Activated CD4-positive, alpha-beta T cell treated with anti-CD3 and anti-CD28 coated beads, Interleukin-2, Interleukin-4, amounts not matched to agents 100 ng/mL and 50 ng/mL, durations not matched to agents 16 hours and 8 hours (primary cell): ENCODE measurements around the gene LCN10.
"Not testable (repeated sequence)": the region's sequence is repeated elsewhere in the genome, so short reads cannot be mapped to it uniquely, and the experiment has no call there.

ENCODE experiments used
- DNase-seq: peaks from one replicate; pipeline ENCODE4 v3.0.0-alpha.2; 2020; ENCODE audit warnings: low spot score

LCN10 gene

DNA sequence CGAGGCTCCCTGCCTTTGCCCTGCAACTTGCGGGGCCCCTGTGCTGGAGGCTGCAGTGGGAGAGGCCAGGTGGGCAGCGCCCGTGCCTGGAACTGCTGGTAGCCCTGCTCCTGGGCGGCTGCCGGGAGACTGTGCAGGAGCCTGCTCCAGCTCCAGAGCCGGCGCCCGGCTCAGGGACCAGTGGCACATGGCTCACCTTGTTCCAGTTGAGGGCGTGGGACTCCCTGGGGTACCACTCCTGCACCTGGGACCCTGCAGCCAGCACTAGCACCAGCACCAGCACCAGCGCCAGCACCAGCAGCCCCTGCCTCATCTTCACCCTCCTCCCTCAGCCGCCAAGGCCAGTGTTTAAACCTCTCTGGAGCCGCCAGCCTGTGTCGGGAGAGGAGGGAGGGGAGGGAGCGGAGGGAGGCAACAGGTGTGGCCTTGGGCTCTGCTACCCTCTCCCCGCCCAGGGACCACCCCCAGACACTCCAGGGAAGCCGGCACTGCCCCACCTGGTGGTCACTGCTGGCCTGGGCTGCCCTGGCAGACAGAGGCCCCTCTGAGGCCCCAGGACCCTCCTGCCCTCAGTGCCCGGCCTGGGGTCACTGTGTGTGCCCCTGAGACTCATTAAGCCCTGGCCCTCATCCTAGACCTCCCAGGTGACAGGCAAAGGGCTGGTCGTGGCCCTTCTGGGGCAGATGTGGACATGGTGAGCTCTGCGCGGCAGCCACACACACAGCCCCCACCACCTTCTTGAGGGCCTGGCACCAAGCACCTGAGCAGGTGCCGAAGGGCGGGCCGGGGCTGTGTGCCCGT, at the start of gene LCN10:
LCN10 (minus strand) TSS at position 350 of the 801 bp plus-strand sequence; CDS start at position 313, 37 bp downstream.
- no peak for DNase-seq

DNA sequence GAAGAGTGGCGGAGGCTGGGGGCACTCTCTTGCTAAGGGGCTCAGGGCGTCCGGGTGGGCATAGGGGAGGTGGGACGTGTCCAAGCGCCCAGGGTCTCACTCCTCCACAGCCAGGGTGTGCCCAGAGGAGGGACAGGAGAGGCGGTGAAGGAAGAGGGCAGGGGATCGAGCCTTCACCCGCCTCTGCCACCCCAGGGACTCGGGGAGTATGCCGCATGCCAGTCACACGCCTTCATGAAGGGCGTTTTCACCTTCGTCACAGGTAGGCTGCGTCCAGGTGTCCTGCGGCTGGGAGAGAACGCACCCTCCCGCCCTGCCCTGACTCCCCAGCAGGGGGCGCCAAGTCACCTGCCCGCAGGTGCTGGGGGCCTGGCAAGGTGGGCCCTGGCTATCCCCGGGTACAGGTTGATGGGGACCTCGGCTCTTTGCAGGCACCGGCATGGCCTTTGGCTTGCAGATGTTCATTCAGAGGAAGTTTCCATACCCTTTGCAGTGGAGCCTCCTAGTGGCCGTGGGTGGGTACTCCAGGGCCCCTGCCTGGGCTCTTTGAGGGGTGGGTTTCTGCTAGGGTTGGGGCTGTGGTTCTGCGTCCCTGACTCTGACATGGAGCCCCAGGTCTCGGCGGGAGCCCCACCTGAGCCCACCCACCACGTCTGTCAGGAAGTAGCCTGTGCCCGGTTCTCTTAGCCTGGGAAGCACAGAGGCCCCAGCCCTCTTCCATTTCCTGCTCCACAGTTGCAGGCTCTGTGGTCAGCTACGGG, 49.0 kb upstream of the LCN10 start:
- peak; percentile 75 for DNase-seq

- peak; percentile 99 for DNase-seq
Observed at GRCh38 chr9:136790640-136791515, 48.1 kb upstream of the LCN10 start, which contains the start of gene TMEM141. TSS of gene TMEM141 (plus strand) at chr9:136791344. CDS start at chr9:136791371, 27 bp downstream.

DNA sequence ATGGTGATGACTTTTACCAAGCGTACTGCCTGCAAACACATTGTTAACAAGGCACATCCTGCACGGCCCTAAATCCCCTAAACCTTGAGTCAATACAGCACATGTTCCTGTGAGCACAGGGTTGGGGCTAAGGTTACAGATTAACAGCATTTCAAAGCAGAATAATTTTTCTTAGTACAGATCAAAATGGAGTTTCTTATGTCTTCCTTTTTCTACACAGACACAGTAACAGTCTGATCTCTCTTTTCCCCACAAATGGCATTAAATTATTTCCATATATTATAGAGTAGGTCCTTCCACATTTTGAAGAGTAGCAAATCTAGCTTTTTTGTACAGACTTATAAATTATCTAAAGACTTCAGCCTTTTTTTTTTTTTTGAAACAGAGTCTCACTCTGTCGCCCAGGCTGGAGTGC, 46.8 kb upstream of the LCN10 start:
- no peak for DNase-seq

- not testable (repeated sequence) for DNase-seq
Observed at GRCh38 chr9:136788644-136789522, 46.1 kb upstream of the LCN10 start.

- peak; percentile 83 for DNase-seq
Observed at GRCh38 chr9:136787690-136788400, 45.1 kb upstream of the LCN10 start.

DNA sequence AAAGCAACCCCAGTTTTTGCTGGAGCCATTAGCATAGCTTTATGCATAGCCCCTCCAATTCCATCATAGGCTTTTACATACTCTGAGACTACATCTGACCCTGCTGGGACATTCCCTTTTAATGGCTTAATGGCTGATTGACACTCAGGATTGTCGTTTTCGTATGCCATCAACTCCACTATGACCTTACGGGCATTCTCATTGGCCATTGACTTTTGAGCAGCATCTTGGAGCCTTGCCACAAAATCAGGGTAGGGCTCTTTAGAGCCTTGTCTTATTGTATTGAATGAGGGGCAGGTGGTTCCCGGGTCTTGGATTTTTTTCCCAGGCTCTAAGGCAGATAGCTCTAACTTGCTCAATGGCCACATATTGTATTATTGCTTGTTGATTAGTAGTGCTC, 44.2 kb upstream of the LCN10 start:
- DNase-seq = not testable (repeated sequence)

DNA sequence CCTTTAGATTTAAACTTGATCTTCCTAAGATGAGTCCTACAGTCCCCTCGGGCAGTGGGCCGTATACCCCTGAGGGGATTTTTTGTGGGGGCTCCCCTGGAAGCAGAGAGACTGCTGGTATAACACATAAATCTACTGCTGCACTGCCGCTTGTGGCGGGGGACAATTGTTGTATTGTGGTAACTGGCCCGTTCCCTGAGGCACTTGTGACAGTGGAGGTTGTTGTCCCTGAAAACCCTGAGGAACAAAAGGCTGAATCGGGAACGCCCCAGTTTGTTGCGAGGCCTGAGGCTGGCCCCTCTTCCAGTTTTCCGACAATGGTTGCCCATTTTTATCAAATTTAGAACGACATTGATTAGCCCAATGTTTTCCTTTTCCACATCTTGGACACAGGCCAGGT, 43.7 kb upstream of the LCN10 start:
- DNase-seq = no peak

GRCh38 chr9:136785565-136786355, 43.0 kb upstream of the LCN10 start:
- not testable (repeated sequence) for DNase-seq

- DNase-seq = no peak
Observed at GRCh38 chr9:136784997-136785361, 42.2 kb upstream of the LCN10 start.

DNA sequence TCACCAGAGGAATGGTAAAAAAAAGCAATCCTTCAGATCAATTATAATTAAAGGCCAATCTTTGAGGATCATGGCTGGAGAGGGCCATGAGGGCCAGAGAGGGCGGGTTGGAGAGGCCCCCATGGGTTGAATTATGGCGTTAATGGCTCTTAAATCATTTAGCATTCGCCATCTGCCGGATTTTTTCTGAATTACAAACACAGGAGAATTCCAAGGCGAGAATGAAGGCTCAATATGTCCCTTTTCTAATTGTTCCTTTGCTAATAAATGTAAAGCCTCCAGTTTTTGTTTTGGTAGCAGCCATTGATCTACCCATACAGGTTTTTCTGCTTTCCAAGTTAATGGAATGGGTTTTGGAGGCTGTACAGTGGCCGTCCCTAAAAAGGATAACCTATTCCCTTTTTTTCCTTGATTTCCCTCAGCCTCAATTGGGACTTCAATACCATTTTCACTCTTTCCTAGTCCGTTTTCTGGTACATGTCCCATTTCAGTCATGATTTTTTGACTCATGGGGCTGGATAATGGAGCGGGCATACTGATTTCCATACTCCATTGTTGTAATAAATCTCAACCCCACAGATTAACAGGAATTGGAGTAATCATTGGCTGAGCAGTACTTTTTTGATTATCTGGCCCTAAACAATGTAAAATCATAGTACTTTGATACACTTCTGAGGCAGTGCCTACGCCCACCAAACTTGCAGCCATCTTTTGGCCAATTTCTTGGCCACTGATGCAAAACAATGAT, 41.7 kb upstream of the LCN10 start:
- no peak for DNase-seq

DNA sequence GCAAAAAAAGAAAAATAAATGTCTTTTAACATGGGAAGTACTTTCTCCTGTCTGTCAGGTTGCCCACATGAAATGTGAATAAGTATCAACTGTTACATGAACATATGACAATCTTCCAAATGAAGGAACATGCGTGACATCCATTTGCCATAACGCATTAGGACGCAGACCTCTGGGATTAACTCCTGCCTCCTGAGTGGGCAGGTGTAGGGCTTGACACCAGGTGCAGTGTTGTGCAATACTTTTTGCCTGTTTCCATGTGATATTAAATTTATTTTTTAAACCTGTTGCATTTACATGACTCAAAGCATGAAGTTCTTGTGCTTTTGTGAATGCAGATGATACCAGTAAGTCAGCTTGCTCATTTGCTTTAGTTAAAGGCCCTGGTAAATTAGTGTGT, 39.7 kb upstream of the LCN10 start:
- DNase-seq = no peak

GRCh38 chr9:136779808-136780207, 37.1 kb upstream of the LCN10 start:
- DNase-seq = no peak

DNA sequence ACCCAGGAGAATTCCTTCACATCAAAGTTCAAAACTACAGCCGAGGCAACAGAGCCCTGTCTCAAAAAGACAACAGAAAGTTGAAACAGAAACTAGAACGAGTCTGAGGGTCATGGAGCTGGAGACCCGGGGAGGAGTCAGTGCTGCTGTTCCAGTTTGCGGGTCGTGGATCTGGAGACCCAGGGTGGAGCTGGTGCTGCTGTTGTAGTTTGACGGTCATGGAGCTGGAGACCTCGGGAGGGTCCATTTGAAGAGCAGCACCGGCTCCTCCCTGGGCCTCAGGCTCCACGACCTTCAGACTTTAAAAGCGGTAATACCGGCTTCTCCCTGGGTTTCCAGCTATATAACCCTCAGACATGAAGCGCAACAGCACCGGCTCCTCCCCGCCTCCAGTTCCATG, 34.6 kb upstream of the LCN10 start:
- DNase-seq = no peak

DNA sequence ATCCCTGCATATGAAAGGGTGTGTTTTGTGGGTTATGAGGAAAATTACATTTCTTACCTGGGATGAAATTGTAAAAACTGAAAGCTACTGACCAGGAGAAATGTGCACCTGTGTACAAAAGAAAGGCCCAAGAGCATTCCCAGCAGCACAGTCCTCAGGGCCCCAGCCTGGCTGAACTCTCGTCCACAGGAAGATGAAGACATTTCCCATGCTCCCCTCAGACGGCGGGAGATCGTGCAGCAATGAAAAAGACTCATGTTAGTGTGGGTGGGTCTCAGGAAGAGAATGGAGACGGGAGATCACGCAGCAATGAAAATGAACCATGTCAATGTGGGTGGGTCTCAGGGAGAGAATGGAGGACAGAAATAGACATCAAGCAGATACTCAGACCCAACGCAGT, 34.2 kb upstream of the LCN10 start:
- no peak for DNase-seq

DNA sequence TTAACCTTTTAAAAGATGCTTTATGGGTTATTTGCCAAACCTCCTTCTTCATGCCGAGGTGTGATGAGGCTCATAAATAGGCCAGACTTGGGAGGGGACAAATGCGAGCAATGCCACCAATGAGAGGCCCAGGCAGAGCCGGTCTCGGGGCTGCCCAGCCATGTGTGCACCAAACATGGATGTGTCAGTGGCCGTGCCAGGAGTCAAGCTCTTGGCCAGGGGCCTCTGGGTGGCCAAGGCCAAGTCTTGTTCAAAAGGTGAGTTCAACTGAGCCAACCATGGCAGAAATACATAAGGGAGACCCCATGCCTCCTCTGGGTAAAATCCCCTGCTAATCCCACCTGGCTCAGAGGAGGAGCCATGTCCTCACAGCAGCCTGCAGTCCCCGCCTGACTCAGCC, 32.5 kb upstream of the LCN10 start:
- no peak for DNase-seq

GRCh38 chr9:136774416-136775045, 31.8 kb upstream of the LCN10 start:
- no peak for DNase-seq

DNA sequence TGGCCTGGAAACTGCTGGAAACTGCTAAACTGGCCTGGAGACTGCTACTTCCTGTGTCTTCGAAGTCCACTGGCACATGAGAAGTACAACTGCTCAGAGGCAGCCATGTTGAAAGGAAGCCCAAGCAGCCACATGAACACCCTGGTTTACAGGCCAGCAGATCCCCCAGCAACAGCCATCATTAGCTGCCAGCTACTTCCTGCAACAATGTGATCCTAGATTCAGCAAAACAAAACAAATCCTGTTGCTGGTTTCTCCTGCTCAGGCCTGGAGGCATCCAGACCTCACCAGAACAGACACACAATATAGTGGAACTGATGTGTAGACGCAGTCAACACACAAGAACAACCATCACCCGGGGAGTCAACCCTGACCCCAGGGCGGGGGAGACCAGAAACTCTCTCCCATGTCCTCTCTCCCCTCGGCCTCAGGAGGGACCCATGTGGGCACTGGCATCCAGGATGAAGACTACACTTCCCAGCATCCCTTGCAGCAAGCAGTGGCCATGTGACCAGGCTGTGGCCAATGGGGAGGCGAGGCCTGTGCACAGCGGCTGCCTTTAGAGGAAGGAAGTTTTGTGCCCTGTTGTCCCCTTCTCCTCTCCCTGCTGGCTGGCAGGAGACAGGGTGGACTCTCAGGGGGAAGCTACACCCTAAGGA, 30.8 kb upstream of the LCN10 start:
- DNase-seq = peak; percentile 22
